H1 (cell line): ENCODE results near the gene DUOXA1. TPM values are rescaled to one million over a fixed set of nuclear protein-coding genes. Genes with fewer than 3 reads are reported as not detected.

Source experiments
- ASH2L ChIP-seq: fragments of 200-600, 300-600 bp; sonication (generic); IDR thresholded peaks from one replicate; pipeline ENCODE4 v1.7.1; 2017; ENCODE audit warnings: low read length
- polyA plus RNA-seq, 7 experiments: library from polyadenylated mRNA; depleted of rRNA in 3 of 7; stranded (reverse) in 5 of 7; unstranded in 2 of 7; fragments of >200 nt in 5 of 7; fragments of 200-250 nt in 2 of 7; gene quantifications; 1 replicate in 5 of 7; 2 replicates in 1 of 7; 4 replicates in 1 of 7; pipeline versions ENCODE4 v1.2.1 to v1.2.3, GENCODE V29; 2011 to 2013; ENCODE audit warnings: missing spikeins in 2 of 7, mixed read lengths in 2 of 7
- total RNA-seq: library from RNA; stranded (reverse); fragmentation: NEBNext Ultra II Directional; extraction: Animal tissue kit (Norgen Biotek cat#: 25700); gene quantifications from 2 replicates; pipeline ENCODE4 v1.2.1, GENCODE V29; 2021

The DUOXA1 gene
- total and polyA plus RNA-seq, 2 of the 8 experiments (the other 6 are each of a cell fraction or from before 2014, with no cell fraction given) = 0.18 TPM; not detected in 1

DNA sequence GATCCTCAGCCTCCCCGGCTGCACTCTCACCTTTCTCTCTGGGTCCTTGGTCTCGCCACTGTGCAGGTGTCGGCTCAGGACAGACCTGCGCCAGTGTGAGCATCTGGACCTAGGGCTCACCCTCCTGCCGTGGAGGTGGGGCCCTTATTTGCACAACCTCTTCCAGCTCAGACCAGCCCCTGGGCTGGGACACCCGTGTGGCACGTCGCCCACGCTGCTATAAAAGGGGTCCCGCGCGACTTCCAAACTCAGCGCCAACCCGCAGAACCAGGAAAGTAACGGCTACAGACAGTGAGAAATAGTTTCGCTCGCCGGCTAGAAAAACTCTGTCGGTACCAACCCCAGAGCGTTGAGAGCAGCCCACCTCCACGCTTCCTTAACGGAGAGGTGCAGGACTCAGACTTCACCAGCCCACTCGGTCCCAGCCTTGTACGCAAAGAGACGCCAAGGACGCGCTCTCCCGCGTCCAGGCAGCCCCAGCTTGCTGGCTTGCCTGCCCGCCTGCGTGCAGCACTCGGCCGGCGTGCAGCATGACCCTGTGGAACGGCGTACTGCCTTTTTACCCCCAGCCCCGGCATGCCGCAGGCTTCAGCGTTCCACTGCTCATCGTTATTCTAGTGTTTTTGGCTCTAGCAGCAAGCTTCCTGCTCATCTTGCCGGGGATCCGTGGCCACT is 15.5 kb downstream of the DUOXA1 start, which contains the start of the genes DUOX2 and DUOXA2 (continued):
- TF ChIP-seq ASH2L = no peak
